ENCODE measurements around the gene COL8A2. TPM values are rescaled to one million over a fixed set of nuclear protein-coding genes. Genes with fewer than 3 reads are reported as not detected.

Gene COL8A2
- total RNA-seq, 1 donor from 2014 or later, result 1.6 TPM

- H3K27me3 ChIP-seq (ENCODE audit: control insufficient read depth, insufficient read depth, low read length), result no peaks in the 10 kb centered on the region
- no peak for TF ChIP-seq CTCF (IDR thresholded peaks at IDR 0.05; ENCODE audit: insufficient read depth, low read length, severe bottlenecking)
- no peak for FAIRE-seq
- DNase-seq (ENCODE audit: low read depth), result no peak
- H3K4me3 ChIP-seq (ENCODE audit: low read depth, low read length), result no peak overlapping the region
- H3K36me3 ChIP-seq (ENCODE audit: control insufficient read depth, insufficient read depth, low read length), result no peaks in the 10 kb centered on the region
These were observed 69.3 kb downstream of the COL8A2 start for GRCh38 chr1:36055706-36056105.

DNA sequence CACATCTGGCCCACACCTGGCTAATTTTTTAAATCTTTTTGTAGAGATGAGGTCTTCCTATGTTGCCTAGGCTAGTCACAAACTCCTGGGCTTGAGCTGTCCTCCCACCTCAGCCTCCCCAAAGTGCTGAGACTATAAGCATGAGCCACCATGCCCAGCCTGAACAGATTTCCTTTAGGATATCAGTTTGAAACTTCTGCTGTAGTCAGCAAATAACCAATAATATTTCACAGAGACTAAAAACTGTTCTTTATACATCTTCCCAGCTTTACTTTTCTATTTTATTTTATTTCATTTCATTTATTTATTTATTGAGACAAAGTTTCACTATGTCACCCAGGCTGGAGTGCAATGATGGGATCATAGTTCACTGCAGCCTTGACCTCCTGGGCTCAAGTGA is 71.0 kb downstream of the COL8A2 start:
- DNase-seq (ENCODE audit: low read depth), result no peak
- H3K4me3 ChIP-seq (ENCODE audit: low read depth, low read length), result no peak overlapping the region
- no peak for TF ChIP-seq CTCF (IDR thresholded peaks at IDR 0.05; ENCODE audit: insufficient read depth, low read length, severe bottlenecking)
- no peaks in the 10 kb centered on the region for H3K36me3 ChIP-seq (ENCODE audit: control insufficient read depth, insufficient read depth, low read length)
- FAIRE-seq, result no peak
- no peaks in the 10 kb centered on the region for H3K27me3 ChIP-seq (ENCODE audit: control insufficient read depth, insufficient read depth, low read length)

- DNase-seq (ENCODE audit: low read depth) (no peak), FAIRE-seq (no peak)
- no peaks in the 10 kb centered on the region for H3K27me3 ChIP-seq (ENCODE audit: control insufficient read depth, insufficient read depth, low read length)
These were observed 73.2 kb downstream of the COL8A2 start for GRCh38 chr1:36051821-36052220.

More at GRCh38 chr1:36051821-36052220, 73.2 kb downstream of the COL8A2 start:
- TF ChIP-seq CTCF (IDR thresholded peaks at IDR 0.05; ENCODE audit: insufficient read depth, low read length, severe bottlenecking), result no peak
- no peak overlapping the region for H3K4me3 ChIP-seq (ENCODE audit: low read depth, low read length)
- no peaks in the 10 kb centered on the region for H3K36me3 ChIP-seq (ENCODE audit: control insufficient read depth, insufficient read depth, low read length)

Other genes starting within 250 kb of the COL8A2 start
- gene AGO1, start 242.0 kb downstream of the COL8A2 start, total RNA-seq, result 3.9 and 5.2 TPM in 2 replicates
- 9.5 and 9.6 TPM in 2 replicates for gene AGO3, start 194.1 kb downstream of the COL8A2 start, total RNA-seq
- gene TEKT2, start 41.1 kb downstream of the COL8A2 start, total RNA-seq, result under 0.01 and 0.26 TPM in 2 replicates
- 42.4 and 50.0 TPM in 2 replicates for gene ADPRS, start 36.3 kb downstream of the COL8A2 start, total RNA-seq
- gene TRAPPC3, start 24.3 kb upstream of the COL8A2 start, total RNA-seq, result 86.8 and 105 TPM in 2 replicates
- 54.5 and 75.1 TPM in 2 replicates for gene MAP7D1, start 30.9 kb upstream of the COL8A2 start, total RNA-seq
- 82.3 and 82.4 TPM in 2 replicates for gene THRAP3, start 99.2 kb upstream of the COL8A2 start, total RNA-seq
- gene SH3D21, start 181.1 kb upstream of the COL8A2 start, total RNA-seq, result 2.6 and 6.9 TPM in 2 replicates
- 17.4 and 20.5 TPM in 2 replicates for gene EVA1B, start 198.4 kb upstream of the COL8A2 start, total RNA-seq